ENCODE measurements around the gene RCAN3. TPM values are rescaled to one million over a fixed set of nuclear protein-coding genes. Genes with fewer than 3 reads are reported as not detected.

RCAN3 gene
- total and polyA plus RNA-seq, 2 of the 13 experiments (the other 11 are each of a cell fraction or from before 2014, with no cell fraction given): 12.2 to 13.3 TPM

DNA sequence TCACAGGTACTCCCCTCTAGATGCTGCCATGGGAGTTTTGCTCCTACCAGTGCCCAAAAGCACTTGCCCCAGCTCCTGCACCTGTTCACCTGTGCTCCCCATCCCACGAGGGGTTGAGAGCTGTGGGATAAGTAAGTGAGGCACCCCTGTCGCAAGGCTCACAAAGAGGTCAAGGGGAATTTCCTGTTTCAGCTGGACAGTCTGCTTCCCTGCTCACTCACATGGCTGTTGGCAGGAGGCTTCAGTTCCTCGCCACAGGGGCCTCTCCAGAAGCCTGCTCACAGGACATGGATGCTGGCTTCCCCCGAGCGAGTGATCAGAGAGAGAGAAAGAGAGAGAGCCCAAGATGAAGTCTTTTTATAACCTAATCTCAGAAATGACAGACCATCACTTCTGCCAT lies 44.6 kb downstream of the RCAN3 start:
- H3K36me3 ChIP-seq (replicated peaks in 1 of 2; ENCODE audit: control insufficient read depth in 1 of 2, insufficient read depth in 2 of 2, low read length in 2 of 2): no peaks in the 10 kb centered on the region
- no peak overlapping the region for H3K27ac ChIP-seq (ENCODE audit: extremely low read length, insufficient read depth, low read length)
- H3K27me3 ChIP-seq (ENCODE audit: control insufficient read depth in 1 of 2, insufficient read depth in 2 of 2, low read length in 2 of 2): no peaks in the 10 kb centered on the region
- H3K4me1 ChIP-seq (ENCODE audit: insufficient read depth, low read length): peaks cover 66% of the 10 kb centered on the region
- H3K79me2 ChIP-seq (ENCODE audit: insufficient read depth, low read length): no peaks in the 10 kb centered on the region
- H3K9ac ChIP-seq (ENCODE audit: insufficient read depth, low read depth, low read length): no peak overlapping the region
- TF ChIP-seq RELA (CRISPR knock-in tag; IDR thresholded peaks at IDR 0.05): no peak
- TF ChIP-seq, protein P1, sequence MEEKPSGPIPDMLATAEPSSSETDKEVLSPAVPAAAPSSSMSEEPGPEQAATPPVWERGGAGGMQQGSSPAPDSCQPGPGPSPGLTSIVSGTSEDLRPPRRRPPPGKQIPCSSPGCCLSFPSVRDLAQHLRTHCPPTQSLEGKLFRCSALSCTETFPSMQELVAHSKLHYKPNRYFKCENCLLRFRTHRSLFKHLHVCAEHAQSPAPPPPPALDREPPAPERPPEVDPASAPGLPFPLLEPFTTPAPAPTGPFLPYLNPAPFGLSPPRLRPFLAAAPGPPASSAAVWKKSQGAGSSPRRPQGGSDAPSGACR (CRISPR knock-in tag; IDR thresholded peaks at IDR 0.05): no peak
- no peak for TF ChIP-seq ZNF326 (CRISPR knock-in tag; IDR thresholded peaks at IDR 0.05; ENCODE audit: borderline replicate concordance)
- no peak for TF ChIP-seq YEATS2 (CRISPR knock-in tag; IDR thresholded peaks at IDR 0.05; ENCODE audit: borderline replicate concordance)
- TF ChIP-seq CREB1 (IDR thresholded peaks at IDR 0.05): no peak
- no peak for TF ChIP-seq CREB1 (CRISPR knock-in tag; IDR thresholded peaks at IDR 0.05)
- FAIRE-seq (no peak), ATAC-seq (no peak), DNase-seq (ENCODE audit: low spot score) (no peak)
- in situ Hi-C loops (cut with HindIII; ENCODE audit: extremely low pct_ligation_motif_present, low pct_unique_long_range_greater_than_20kb) (loop anchor here (10.0 kb wide), 1 partner anchor 88 kb away; no protein-coding TSS in a partner anchor), intact Hi-C loops (cut with micrococcal nuclease; ENCODE audit: unreplicated experiment) (no loop called here)
- H3K4me2 ChIP-seq (ENCODE audit: low read depth, low read length): no peak overlapping the region
- 87% methylated on average over 5 of the region's 5 CpGs for WGBS (ENCODE audit: low lambda C conversion rate)
- no peaks in the 10 kb centered on the region for H3K9me3 ChIP-seq (ENCODE audit: low read length)
- H2AFZ ChIP-seq (ENCODE audit: low read length): no peak overlapping the region
- no peak overlapping the region for H3K4me3 ChIP-seq (replicated peaks in 1 of 3; ENCODE audit: insufficient read depth in 1 of 3, low read depth in 2 of 3, low read length in 3 of 3)
- no TSS peak for BruUV-seq (replicated peaks)
- POLR2A ChIA-PET: no interaction called here
- CTCF ChIA-PET (ENCODE audit: low intra/inter-chr PET ratio, low total read pairs): no interaction called here
- H4K20me1 ChIP-seq (ENCODE audit: insufficient read depth, low read length): no peaks in the 10 kb centered on the region

DNA sequence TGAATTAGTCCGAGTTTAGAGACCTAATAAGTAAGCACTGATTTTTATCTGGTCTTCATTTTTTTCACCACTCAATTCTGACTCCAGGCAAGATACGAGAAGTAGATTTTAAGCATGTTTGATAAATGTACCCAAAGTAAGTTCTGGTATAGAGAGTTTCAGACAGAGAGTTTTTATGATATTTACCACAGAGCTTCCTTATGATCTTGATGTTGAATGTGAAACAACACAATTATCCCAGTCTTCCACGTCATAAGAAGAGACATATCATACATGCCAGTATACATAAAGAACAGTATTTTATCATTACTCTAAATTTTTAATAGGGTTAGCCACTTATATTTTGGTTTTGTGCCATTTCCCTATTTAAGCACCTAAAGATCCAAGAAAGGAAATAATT lies 45.4 kb downstream of the RCAN3 start:
- FAIRE-seq: no peak
- ChIA-PET POLR2A (interaction anchor here (1.3 kb wide), 1 partner anchor 20 kb away, joined by 3 read pairs; no protein-coding TSS in a partner anchor), CTCF (ENCODE audit: low intra/inter-chr PET ratio, low total read pairs) (no interaction called here)
- Histone ChIP-seq H2AFZ (ENCODE audit: low read length) (no peak overlapping the region), H3K36me3 (replicated peaks in 1 of 2; ENCODE audit: control insufficient read depth in 1 of 2, insufficient read depth in 2 of 2, low read length in 2 of 2) (no peaks in the 10 kb centered on the region), H3K27ac (ENCODE audit: extremely low read length, insufficient read depth, low read length) (no peak overlapping the region), H3K4me1 (ENCODE audit: insufficient read depth, low read length) (peaks cover 67% of the 10 kb centered on the region), H3K9me3 (ENCODE audit: low read length) (no peaks in the 10 kb centered on the region), H4K20me1 (ENCODE audit: insufficient read depth, low read length) (no peaks in the 10 kb centered on the region), H3K27me3 (ENCODE audit: control insufficient read depth in 1 of 2, insufficient read depth in 2 of 2, low read length in 2 of 2) (no peaks in the 10 kb centered on the region), H3K4me3 (replicated peaks in 1 of 3; ENCODE audit: insufficient read depth in 1 of 3, low read depth in 2 of 3, low read length in 3 of 3) (no peak overlapping the region), H3K79me2 (ENCODE audit: insufficient read depth, low read length) (no peaks in the 10 kb centered on the region), H3K9ac (ENCODE audit: insufficient read depth, low read depth, low read length) (no peak overlapping the region), H3K4me2 (ENCODE audit: low read depth, low read length) (no peak overlapping the region)
- ATAC-seq: no peak
- no peak for DNase-seq (ENCODE audit: low spot score)
- TF ChIP-seq MIER3 (CRISPR knock-in tag; IDR thresholded peaks at IDR 0.05; ENCODE audit: borderline replicate concordance) (no peak), ZNF850 (CRISPR knock-in tag; conservative IDR thresholded peaks at IDR 0.05) (no peak), SRSF4 (IDR thresholded peaks at IDR 0.05; ENCODE audit: low read depth, low read length, poor library complexity, severe bottlenecking) (no peak), ELF4 (CRISPR knock-in tag; IDR thresholded peaks at IDR 0.05; ENCODE audit: borderline replicate concordance) (no peak), ZNF138 (CRISPR knock-in tag; IDR thresholded peaks at IDR 0.05; ENCODE audit: low read depth) (no peak), GMEB1 (CRISPR knock-in tag; IDR thresholded peaks at IDR 0.05; ENCODE audit: borderline replicate concordance) (no peak), ZNF619 (CRISPR knock-in tag; IDR thresholded peaks at IDR 0.05) (no peak), ZNF335 (CRISPR knock-in tag; IDR thresholded peaks at IDR 0.05) (no peak), NFKB2 (CRISPR knock-in tag; IDR thresholded peaks at IDR 0.05; ENCODE audit: borderline replicate concordance) (no peak), ARNT2 (CRISPR knock-in tag; IDR thresholded peaks at IDR 0.05; ENCODE audit: low read depth) (no peak), ZNF33B (CRISPR knock-in tag; IDR thresholded peaks at IDR 0.05) (no peak)
- TF ChIP-seq, protein P2, sequence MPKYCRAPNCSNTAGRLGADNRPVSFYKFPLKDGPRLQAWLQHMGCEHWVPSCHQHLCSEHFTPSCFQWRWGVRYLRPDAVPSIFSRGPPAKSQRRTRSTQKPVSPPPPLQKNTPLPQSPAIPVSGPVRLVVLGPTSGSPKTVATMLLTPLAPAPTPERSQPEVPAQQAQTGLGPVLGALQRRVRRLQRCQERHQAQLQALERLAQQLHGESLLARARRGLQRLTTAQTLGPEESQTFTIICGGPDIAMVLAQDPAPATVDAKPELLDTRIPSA (CRISPR knock-in tag; IDR thresholded peaks at IDR 0.05; ENCODE audit: borderline replicate concordance): no peak
- intact Hi-C loops (cut with micrococcal nuclease; ENCODE audit: unreplicated experiment): no loop called here
- 96% methylated on average over 3 of the region's 3 CpGs for WGBS (ENCODE audit: low lambda C conversion rate)
- in situ Hi-C loops (cut with HindIII; ENCODE audit: extremely low pct_ligation_motif_present, low pct_unique_long_range_greater_than_20kb): loop anchor here (10.0 kb wide), 1 partner anchor 87 kb away; no protein-coding TSS in a partner anchor
- no TSS peak for BruUV-seq (replicated peaks)

Measured in HepG2 (cell line).